ENCODE results near the gene SLC2A1. TPM values are rescaled to one million over a fixed set of nuclear protein-coding genes. Genes with fewer than 3 reads are reported as not detected.

Gene SLC2A1
- total and polyA plus RNA-seq, 10 donors, result 18.3 to 142 (median 32.4) TPM

DNA sequence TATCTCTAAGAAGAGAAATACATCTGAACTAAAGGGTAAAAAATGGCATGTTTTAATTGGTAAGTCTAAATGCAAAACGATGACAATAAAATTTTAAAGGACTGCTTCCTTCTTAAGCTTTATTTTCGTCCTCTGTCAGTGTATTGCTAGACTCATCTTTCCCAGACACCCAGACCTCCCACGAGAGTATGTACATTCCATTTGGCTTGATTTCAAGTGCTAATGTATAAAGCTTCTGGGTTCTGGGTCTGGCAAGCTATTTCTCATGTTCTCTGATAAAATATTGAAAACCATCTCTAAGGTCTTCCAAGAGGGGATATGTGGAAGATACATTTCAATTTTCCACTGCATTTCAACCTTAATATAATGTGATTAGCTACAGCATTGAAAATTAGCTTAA lies 24.6 kb upstream of the SLC2A1 start:
- Histone ChIP-seq H3K4me3 (no peak overlapping the region), H3K36me3 (no peaks in the 10 kb centered on the region), H3K27me3 (replicated peaks in 1 of 7) (no peaks in the 10 kb centered on the region), H3K27ac (no peak overlapping the region), H3K4me1 (peaks cover 0 to 10% (median 3%) of the 10 kb centered on the region in 6 donors), H3K9me3 (no peaks in the 10 kb centered on the region)
- 61 to 79% (median 73%) methylated on average over 3 of the region's 3 CpGs for WGBS, 5 donors
- intact Hi-C loops (cut with DNase I; ENCODE audit: low total_unique reads), result no loop called here
- TF ChIP-seq POLR2AphosphoS5 (IDR thresholded peaks at IDR 0.05), result no peak
- TF ChIP-seq, protein P1, sequence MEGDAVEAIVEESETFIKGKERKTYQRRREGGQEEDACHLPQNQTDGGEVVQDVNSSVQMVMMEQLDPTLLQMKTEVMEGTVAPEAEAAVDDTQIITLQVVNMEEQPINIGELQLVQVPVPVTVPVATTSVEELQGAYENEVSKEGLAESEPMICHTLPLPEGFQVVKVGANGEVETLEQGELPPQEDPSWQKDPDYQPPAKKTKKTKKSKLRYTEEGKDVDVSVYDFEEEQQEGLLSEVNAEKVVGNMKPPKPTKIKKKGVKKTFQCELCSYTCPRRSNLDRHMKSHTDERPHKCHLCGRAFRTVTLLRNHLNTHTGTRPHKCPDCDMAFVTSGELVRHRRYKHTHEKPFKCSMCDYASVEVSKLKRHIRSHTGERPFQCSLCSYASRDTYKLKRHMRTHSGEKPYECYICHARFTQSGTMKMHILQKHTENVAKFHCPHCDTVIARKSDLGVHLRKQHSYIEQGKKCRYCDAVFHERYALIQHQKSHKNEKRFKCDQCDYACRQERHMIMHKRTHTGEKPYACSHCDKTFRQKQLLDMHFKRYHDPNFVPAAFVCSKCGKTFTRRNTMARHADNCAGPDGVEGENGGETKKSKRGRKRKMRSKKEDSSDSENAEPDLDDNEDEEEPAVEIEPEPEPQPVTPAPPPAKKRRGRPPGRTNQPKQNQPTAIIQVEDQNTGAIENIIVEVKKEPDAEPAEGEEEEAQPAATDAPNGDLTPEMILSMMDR (IDR thresholded peaks at IDR 0.05 in 8 of 11, conservative IDR thresholded peaks at IDR 0.05 in 3 of 11), result no peak
- TF ChIP-seq POLR2A (IDR thresholded peaks at IDR 0.05), result no peak
- DNase-seq, result no peak

DNA sequence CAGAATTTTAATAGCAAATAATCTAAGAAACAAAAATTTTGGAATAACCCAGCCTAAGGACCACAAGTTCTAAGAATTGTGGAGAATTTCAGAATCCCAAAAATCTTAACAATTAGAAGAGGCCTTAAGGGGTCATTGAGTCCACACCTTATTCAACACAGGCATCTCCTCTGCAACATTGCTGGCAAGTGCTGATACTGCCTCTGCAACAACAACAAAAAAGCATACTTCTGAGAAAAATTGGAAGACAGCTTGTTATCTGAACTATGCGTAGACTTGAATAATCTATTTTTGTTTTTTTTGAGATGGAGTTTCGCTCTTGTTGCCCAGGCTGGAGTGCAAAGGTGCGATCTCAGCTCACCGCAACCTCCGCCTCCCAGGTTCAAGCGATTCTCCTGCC lies 24.0 kb upstream of the SLC2A1 start:
- H3K9me3 ChIP-seq, result no peaks in the 10 kb centered on the region
- TF ChIP-seq POLR2A (IDR thresholded peaks at IDR 0.05) (no peak), POLR2AphosphoS5 (IDR thresholded peaks at IDR 0.05) (no peak)
- intact Hi-C loops (cut with DNase I; ENCODE audit: low total_unique reads), result no loop called here
- H3K4me1 ChIP-seq, result peaks cover 0 to 10% (median 3%) of the 10 kb centered on the region in 6 donors
- 81 to 92% (median 89%) methylated on average over 6 of the region's 6 CpGs for WGBS, 5 donors
- no peaks in the 10 kb centered on the region for H3K27me3 ChIP-seq (replicated peaks in 1 of 7)
- no peak overlapping the region for H3K27ac ChIP-seq
- no peak for DNase-seq
- H3K4me3 ChIP-seq, result no peak overlapping the region
- no peaks in the 10 kb centered on the region for H3K36me3 ChIP-seq

DNA sequence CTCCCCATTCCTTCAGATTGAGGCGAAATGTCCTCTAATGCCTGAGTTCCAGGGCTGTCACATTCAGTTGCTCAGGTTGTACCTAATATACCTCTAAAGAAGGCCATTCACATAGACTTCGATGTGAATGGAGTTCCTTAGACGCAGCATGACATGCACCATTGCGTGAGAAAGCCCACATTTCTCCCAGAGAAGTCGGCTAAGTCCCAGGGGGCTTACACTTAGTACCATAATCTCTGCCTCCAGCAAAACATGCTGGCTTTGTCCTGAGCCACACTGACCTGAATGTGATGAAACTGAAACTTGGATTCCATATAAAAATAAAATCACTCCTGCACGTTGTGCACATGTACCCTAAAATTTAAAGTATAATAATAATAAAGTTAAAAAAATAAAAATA lies 23.2 kb upstream of the SLC2A1 start:
- no peak overlapping the region for H3K27ac ChIP-seq
- H3K9me3 ChIP-seq, result no peaks in the 10 kb centered on the region
- intact Hi-C loops (cut with DNase I; ENCODE audit: low total_unique reads), result no loop called here
- TF ChIP-seq POLR2AphosphoS5 (IDR thresholded peaks at IDR 0.05) (no peak), POLR2A (IDR thresholded peaks at IDR 0.05) (no peak)
- TF ChIP-seq, protein P1 (IDR thresholded peaks at IDR 0.05 in 8 of 11, conservative IDR thresholded peaks at IDR 0.05 in 3 of 11), result no peak
- 85 to 90% (median 87%) methylated on average over 6 of the region's 6 CpGs for WGBS, 5 donors
- no peaks in the 10 kb centered on the region for H3K36me3 ChIP-seq
- DNase-seq, result no peak
- peaks cover 0 to 10% (median 3%) of the 10 kb centered on the region in 6 donors for H3K4me1 ChIP-seq
- no peak overlapping the region for H3K4me3 ChIP-seq
- no peaks in the 10 kb centered on the region for H3K27me3 ChIP-seq (replicated peaks in 1 of 7)

DNA sequence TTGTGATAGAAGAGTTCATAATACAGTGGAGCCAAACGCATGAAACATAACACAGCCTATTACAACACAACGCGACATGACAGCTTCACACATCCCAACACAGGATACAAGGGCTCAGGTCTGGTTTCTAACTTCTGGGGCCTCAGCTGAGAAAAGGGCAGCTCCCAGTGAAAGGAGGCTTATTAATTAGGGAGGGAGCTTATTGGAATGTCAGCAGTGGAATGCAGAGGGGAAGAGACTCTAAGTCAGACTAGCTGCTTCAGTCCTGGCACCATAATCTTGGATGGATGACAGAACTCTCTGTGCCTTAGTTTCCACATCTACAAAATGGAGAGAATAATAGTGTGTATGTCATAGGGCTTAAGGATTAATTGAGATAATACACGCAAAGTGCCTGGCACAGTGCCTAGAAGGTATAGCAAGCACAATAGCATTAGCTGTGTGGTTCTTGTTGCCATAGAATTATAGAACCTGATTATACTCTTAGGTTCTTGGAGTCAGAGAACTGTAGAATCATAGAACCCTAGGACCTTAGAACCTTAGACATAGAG lies 22.7 kb upstream of the SLC2A1 start:
- Histone ChIP-seq H3K36me3 (no peaks in the 10 kb centered on the region), H3K9me3 (no peaks in the 10 kb centered on the region), H3K4me3 (no peak overlapping the region), H3K4me1 (peaks cover 0 to 10% (median 3%) of the 10 kb centered on the region in 6 donors), H3K27ac (no peak overlapping the region), H3K27me3 (replicated peaks in 1 of 7) (no peaks in the 10 kb centered on the region)
- DNase-seq, result no peak
- WGBS, 5 donors, result 64 to 81% (median 78%) methylated on average over 4 of the region's 4 CpGs
- intact Hi-C loops (cut with DNase I; ENCODE audit: low total_unique reads), result no loop called here
- TF ChIP-seq, protein P1 (IDR thresholded peaks at IDR 0.05 in 8 of 11, conservative IDR thresholded peaks at IDR 0.05 in 3 of 11), result no peak
- TF ChIP-seq POLR2A (IDR thresholded peaks at IDR 0.05), result no peak
- no peak for TF ChIP-seq POLR2AphosphoS5 (IDR thresholded peaks at IDR 0.05)
